Measurements from ENCODE around the gene GALNTL6.
A peak's percentile ranks its signal among the peaks of the same experiment; 100 is the strongest.

Gene GALNTL6

GRCh38 chr4:172989984-172990820 lies 1177.0 kb downstream of the GALNTL6 start:
- DNase-seq (ENCODE audit: low spot score) = no peak

GRCh38 chr4:172992648-172993378 lies 1179.6 kb downstream of the GALNTL6 start:
- DNase-seq (ENCODE audit: low spot score) = no peak

- no peak for DNase-seq (ENCODE audit: low spot score)
Observed at GRCh38 chr4:172995161-172995560, 1182.0 kb downstream of the GALNTL6 start.

DNA sequence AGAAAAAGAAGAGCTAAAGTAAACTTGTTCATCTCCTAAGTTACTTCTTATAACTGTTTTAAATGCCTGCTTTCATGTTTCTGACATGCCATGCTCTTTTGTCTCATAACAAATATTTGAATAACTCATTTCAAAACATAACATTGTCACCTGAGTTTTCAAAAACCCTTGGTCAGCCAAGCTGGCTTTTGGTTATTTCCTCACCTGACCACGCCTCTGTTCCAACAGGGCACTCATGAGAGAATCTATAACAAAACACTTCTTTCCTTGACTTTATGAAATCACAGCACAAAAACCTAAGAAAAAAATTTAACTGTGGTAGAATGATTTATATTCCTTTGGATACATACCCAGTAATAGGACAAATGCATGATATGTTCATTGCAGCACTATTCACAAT lies 1182.5 kb downstream of the GALNTL6 start:
- DNase-seq (ENCODE audit: low spot score) = no peak

DNA sequence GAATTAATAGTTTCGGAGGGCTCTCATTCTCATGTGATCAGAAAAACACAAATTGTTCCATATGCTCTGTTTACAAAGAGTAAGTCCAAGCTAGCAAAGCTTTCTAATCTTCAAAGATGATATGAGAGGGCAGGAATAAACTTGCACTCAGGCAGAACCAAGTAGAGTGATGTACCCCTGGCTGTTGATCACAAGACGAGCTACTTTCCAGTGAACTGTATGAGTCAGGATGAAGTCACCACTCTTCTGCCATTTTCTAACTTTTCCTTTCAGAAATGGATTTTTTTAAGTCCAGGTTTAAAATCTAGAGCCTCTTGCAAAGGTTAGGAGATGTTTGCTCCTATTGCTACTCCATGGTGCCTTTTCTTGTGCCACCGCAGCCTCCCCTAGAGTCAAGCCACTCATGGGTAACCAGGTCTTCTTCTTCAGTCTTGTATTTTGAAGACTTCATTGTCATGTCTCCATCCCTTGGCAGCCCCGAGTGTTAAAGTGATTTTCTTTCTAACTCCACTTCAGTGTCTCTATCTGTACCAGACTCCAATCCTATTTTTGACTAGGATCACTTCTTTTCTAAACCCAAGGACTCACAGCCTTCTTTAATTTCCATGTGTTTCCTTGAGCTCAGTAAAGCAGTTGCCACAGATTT lies 1183.5 kb downstream of the GALNTL6 start:
- DNase-seq (ENCODE audit: low spot score) = no peak

GRCh38 chr4:172997217-172997609 lies 1184.0 kb downstream of the GALNTL6 start:
- DNase-seq (ENCODE audit: low spot score) = no peak

DNA sequence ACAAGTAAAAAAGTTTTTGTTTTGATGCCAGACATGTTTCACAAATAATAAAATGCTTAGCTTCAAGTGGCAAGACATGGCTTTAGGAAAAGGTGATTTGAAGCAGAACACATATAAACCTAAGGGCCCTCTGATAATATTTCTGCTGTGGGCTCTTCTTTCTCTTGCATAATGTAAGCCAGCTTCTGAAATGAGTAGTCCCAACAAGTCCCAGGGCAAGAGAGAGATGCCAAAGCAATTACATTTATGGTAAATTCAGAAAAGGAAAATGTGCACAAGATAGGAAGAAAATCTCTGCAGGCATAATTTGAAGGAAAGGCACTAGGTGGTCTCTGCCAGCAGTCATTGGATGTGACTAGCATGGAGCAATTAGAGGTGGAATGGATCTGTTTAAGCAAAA lies 1184.7 kb downstream of the GALNTL6 start:
- DNase-seq (ENCODE audit: low spot score) = no peak

DNA sequence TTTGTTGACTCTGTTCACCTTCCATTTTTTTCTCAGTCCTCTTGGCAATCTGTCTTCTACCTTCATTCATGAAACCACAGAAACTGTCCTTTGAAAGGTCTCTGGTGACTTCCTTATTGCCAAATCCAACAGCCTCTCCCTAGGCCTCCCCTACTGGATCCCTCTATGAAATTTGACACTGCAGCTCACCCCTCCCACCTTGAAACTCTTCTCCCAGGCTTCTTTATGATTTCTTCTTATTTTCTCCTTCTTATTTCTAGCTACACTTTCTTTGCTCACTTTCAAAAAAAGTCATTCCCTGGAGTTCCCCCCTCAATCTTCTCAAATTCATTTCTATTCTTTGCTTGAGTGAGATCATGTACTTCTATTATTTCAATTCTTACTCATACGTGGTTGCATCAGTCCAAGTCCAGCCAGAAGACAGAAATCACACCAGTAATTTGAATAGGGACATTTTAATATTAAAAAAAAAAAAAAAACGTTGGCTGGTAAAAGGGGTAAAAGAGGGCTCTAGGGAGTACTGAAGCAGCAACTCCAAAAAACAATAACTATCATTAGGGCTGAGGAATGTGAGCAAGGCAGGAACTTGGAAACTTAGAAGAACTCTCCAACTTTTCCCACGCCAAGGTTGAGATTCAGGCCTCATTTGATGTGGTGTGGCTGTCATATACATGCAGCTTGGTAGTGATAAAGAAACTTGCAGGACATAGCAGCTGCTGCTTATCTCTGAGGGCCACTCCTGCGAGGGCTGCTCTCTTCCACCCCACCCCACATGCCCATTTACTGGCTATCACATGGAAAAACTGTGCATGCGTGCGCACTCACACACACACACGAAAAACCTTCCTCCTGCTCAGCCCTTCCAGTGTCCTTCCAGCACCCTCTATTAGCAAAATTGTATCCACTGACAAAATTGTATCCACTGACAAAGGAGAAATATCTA lies 1185.6 kb downstream of the GALNTL6 start:
- DNase-seq (ENCODE audit: low spot score) = no peak

DNA sequence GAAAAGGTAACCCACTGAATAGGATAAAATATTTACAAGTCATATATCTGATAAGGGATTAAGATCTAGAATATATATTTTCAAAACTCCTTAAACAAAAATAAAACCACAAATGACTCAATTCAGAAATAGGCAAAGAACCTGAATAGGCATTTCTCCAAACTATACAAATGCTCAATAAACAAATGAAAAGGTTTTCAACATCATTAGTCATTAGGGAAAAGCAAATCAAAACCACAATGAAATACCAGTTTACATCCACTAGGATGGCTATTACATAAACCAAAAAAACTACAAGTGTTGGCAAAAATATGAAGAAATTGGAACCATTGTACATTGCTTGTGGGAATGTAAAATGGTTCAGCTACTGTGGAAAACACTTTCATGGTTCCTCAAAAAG lies 1188.4 kb downstream of the GALNTL6 start:
- DNase-seq (ENCODE audit: low spot score) = no peak

DNA sequence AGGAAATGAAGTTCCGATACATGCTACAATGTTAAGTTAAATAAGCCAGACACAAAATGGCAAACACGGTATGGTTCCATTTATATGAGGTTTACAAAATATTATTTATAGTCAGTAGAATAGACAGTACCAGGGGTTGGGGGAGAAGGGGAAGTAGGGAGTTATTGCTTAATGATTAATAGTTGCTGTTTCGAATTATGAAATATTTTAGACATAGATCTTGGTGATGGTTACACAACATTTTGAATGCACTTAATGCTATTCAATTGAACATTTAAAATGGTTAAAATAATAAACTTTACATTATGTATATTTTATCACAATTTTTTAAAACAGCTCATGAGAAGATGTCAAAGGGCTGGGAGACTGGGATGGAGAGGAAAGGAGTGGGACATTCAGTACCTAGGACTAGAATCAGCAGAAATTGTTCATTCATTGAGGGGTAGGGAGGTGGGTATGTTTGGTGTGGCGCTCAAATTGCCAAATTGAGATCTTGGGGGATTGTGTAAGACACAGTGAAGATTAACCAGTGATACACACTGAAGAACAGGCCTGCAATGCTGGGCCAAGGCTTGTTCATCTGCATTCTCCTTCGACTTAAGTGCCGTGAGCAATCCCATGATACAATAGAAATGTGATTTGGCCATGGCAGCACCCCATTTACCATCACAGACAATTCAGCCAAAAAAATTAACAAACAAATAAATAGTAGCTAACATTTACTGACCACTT lies 1189.8 kb downstream of the GALNTL6 start:
- DNase-seq (ENCODE audit: low spot score) = no peak

DNA sequence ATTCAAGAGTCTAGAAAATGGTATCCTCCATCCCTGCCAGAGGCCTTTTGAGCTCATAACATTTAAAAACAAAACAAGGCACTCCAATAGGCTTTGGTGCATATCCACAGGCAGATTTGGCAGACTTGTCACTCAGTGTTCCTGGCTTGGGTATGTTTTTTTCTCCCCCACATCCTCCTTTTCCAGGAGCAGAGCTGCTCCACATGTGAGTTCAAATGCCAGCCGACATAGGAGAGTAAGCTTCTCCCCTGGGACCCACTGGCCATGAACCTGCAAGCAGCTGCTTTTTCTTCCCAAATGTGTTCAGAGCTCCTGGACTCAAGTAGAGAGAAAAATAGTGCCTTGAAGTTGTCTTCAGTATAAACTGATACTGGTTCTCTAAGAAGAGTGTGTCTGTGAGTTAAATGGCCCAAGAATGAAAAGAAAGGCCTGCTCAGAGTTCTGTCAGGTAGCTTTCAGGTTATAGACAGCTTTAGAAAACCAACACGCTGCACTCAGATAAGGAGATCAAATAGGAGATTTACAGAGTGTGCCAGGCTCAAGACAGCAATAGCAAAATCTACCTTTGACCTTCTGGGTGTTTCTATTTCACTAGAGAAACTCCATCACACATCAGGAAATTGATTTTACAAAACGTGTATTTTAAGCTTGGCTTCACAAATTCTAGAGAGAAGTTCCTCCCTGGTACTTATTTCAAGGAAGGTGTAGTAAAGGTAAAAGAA lies 1192.9 kb downstream of the GALNTL6 start:
- DNase-seq (ENCODE audit: low spot score) = no peak

DNA sequence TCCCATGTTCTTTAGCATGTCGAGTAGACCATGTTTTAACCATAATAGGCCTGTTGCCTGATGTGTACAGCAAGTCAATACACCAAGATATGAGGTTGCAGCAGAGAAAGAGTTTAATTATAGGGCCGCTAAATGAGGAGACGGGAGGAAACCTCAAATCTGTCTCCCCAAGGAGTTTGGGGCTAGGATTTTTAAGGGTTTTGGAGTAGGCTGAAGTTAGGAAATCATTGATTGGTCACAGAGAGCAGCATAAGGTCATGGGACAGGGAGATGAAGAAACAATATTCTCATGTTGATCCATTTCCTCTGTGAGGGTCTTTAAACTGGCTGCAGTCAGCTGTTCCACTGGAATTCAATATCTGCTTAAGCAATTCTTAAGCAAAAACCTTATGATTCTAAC lies 1195.2 kb downstream of the GALNTL6 start:
- no peak for DNase-seq (ENCODE audit: low spot score)

GRCh38 chr4:173009129-173009823 lies 1196.1 kb downstream of the GALNTL6 start:
- no peak for DNase-seq (ENCODE audit: low spot score)

GRCh38 chr4:173012608-173013007 lies 1199.4 kb downstream of the GALNTL6 start:
- no peak for DNase-seq (ENCODE audit: low spot score)

GRCh38 chr4:173013232-173013930 lies 1200.2 kb downstream of the GALNTL6 start:
- DNase-seq (ENCODE audit: low spot score) = peak; percentile 53

DNA sequence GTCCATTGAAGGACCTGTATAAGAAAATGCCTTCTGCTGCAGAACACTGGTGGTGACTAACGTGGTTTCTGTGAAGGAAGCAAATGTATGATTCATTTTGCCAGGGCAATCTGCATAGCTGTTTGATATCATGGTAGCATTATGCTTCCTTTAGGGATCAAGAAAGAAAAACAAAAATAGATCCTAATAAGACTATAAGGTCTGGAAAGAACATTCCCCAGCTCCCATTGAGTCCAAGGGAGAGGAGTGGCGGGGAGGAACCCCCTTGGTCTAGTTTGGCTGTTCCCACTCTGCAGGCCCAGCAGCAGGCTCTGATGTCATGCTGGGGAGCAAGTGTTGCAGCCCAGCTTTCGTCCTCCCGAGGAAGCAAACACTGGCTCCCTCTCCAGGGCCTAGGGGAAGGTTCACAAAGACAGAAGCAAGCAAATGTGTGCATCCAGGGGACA lies 1200.9 kb downstream of the GALNTL6 start:
- no peak for DNase-seq (ENCODE audit: low spot score)

DNA sequence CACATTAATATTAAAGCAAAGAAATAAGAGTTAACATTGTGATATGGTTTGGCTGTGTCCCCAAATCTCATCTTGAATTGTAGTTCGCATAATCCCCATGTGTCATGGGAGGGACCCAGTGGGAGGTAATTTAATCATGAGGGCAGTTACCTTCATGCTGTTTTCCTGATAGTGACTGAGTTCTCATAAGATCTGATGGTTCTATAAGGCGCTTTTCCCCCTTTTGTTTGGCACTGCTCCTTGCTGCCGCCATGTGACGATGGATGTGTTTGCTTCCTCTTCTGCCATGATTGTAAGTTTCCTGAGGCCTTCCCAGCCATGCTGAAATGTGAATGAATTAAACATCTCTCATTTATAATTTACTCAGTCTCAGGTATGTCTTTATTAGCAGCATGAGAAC lies 1201.6 kb downstream of the GALNTL6 start:
- no peak for DNase-seq (ENCODE audit: low spot score)

DNA sequence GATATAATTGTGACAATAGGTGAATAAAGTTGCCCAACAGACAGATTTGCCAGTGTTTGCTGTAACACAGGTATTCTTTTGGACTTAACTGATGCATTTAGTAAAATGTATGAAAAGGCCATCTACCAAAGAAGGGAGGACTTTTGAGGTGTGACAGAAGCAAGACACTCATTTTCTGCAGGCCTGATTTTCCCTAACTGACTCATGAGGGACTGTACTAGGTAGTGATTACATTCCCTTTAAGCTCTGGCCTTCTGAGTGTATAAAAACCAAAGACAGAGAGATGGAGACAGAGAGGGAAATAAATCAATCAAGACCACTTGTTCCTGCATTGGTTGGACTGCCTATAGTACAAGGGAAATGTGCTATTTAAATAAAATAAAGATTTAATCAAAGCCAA lies 1204.6 kb downstream of the GALNTL6 start:
- DNase-seq (ENCODE audit: low spot score) = no peak

GRCh38 chr4:173018446-173018845 lies 1205.2 kb downstream of the GALNTL6 start:
- DNase-seq (ENCODE audit: low spot score) = no peak

Data from pons (tissue), 1 donor.